ENCODE measurements around the gene CRYAA.
A peak's percentile ranks its signal among the peaks of the same experiment; 100 is the strongest.

The CRYAA gene

GRCh38 chr21:43194303-43195120 is 25.7 kb downstream of the CRYAA start:
- no peak overlapping the region for H3K4me3 ChIP-seq (ENCODE audit: low read length)

GRCh38 chr21:43195121-43196021 is 26.6 kb downstream of the CRYAA start:
- H3K4me3 ChIP-seq (ENCODE audit: low read length), result no peak overlapping the region
- no peak for DNase-seq (ENCODE audit: low read depth, low spot score)

More at GRCh38 chr21:43194303-43195120, 25.7 kb downstream of the CRYAA start:
- DNase-seq (ENCODE audit: low read depth, low spot score), result no peak

- no peak overlapping the region for H3K4me3 ChIP-seq (ENCODE audit: low read length)
- DNase-seq (ENCODE audit: low read depth, low spot score), result no peak
These were observed 28.0 kb downstream of the CRYAA start for GRCh38 chr21:43196826-43197225.

- DNase-seq (ENCODE audit: low read depth, low spot score), result no peak
- no peak overlapping the region for H3K4me3 ChIP-seq (ENCODE audit: low read length)
These were observed 29.6 kb downstream of the CRYAA start for GRCh38 chr21:43198376-43198775.

GRCh38 chr21:43201491-43201890 is 32.7 kb downstream of the CRYAA start:
- no peak for DNase-seq (ENCODE audit: low read depth, low spot score)
- H3K4me3 ChIP-seq (ENCODE audit: low read length), result no peak overlapping the region

- DNase-seq (ENCODE audit: low read depth, low spot score), result no peak
- H3K4me3 ChIP-seq (ENCODE audit: low read length), result no peak overlapping the region
These were observed 34.8 kb downstream of the CRYAA start for GRCh38 chr21:43203591-43203990.

GRCh38 chr21:43204638-43205037 is 35.8 kb downstream of the CRYAA start:
- no peak overlapping the region for H3K4me3 ChIP-seq (ENCODE audit: low read length)
- no peak for DNase-seq (ENCODE audit: low read depth, low spot score)

- no peak for DNase-seq (ENCODE audit: low read depth, low spot score)
- H3K4me3 ChIP-seq (ENCODE audit: low read length), result no peak overlapping the region
These were observed 37.6 kb downstream of the CRYAA start for GRCh38 chr21:43206231-43207042.

- H3K4me3 ChIP-seq (ENCODE audit: low read length), result no peak overlapping the region
- no peak for DNase-seq (ENCODE audit: low read depth, low spot score)
These were observed 38.2 kb downstream of the CRYAA start for GRCh38 chr21:43207043-43207315.

GRCh38 chr21:43207868-43208267 is 39.1 kb downstream of the CRYAA start:
- no peak for DNase-seq (ENCODE audit: low read depth, low spot score)

GRCh38 chr21:43208561-43209332 is 39.9 kb downstream of the CRYAA start:
- no peak overlapping the region for H3K4me3 ChIP-seq (ENCODE audit: low read length)
- DNase-seq (ENCODE audit: low read depth, low spot score), result no peak

More at GRCh38 chr21:43207868-43208267, 39.1 kb downstream of the CRYAA start:
- no peak overlapping the region for H3K4me3 ChIP-seq (ENCODE audit: low read length)

GRCh38 chr21:43209575-43210453 is 41.0 kb downstream of the CRYAA start:
- no peak overlapping the region for H3K4me3 ChIP-seq (ENCODE audit: low read length)
- DNase-seq (ENCODE audit: low read depth, low spot score), result no peak

GRCh38 chr21:43210454-43211071 is 41.8 kb downstream of the CRYAA start:
- no peak overlapping the region for H3K4me3 ChIP-seq (ENCODE audit: low read length)
- no peak for DNase-seq (ENCODE audit: low read depth, low spot score)

GRCh38 chr21:43211072-43211759 is 42.4 kb downstream of the CRYAA start:
- no peak overlapping the region for H3K4me3 ChIP-seq (ENCODE audit: low read length)
- peak; percentile 10 for DNase-seq (ENCODE audit: low read depth, low spot score)

- no peak overlapping the region for H3K4me3 ChIP-seq (ENCODE audit: low read length)
- no peak for DNase-seq (ENCODE audit: low read depth, low spot score)
These were observed 42.9 kb downstream of the CRYAA start for GRCh38 chr21:43211760-43212115.
